Endodermal cell (in vitro differentiated cells): ENCODE measurements around the gene CNTN1. TPM values are rescaled to one million over a fixed set of nuclear protein-coding genes. Genes with fewer than 3 reads are reported as not detected.

Experiments
- DNase-seq: peaks from one replicate; pipeline ENCODE4 v3.0.0-alpha.2; 2017
- H3K27ac ChIP-seq: 2 replicates; pipeline ENCODE4 v1.5.1; 2013; ENCODE audit warnings: mild to moderate bottlenecking, low read depth, low read length, moderate library complexity
- H3K27me3 ChIP-seq: 2 replicates; pipeline ENCODE4 v1.6.1; 2013; ENCODE audit warnings: mild to moderate bottlenecking, low read length, moderate library complexity; ENCODE audit not compliant: insufficient read depth, control insufficient read depth, poor library complexity, severe bottlenecking
- H3K36me3 ChIP-seq: 2 replicates; pipeline ENCODE4 v1.7.0; 2013; ENCODE audit warnings: mild to moderate bottlenecking, low read length, moderate library complexity; ENCODE audit not compliant: control insufficient read depth, insufficient read depth
- H3K4me1 ChIP-seq: one replicate; pipeline ENCODE4 v1.7.0; 2013; ENCODE audit warnings: low read length; ENCODE audit not compliant: control insufficient read depth, insufficient read depth
- H3K4me3 ChIP-seq: 2 replicates; pipeline ENCODE4 v1.5.1; 2013; ENCODE audit warnings: mild to moderate bottlenecking, low read length, moderate library complexity
- H3K9ac ChIP-seq: 2 replicates; pipeline ENCODE4 v1.6.1; 2013; ENCODE audit warnings: mild to moderate bottlenecking, low read length, moderate library complexity; ENCODE audit not compliant: poor library complexity, severe bottlenecking; ENCODE audit errors: extremely low read depth
- H3K9me3 ChIP-seq: 2 replicates; pipeline ENCODE4 v1.6.1; 2013; ENCODE audit warnings: mild to moderate bottlenecking, low read length, moderate library complexity; ENCODE audit not compliant: control insufficient read depth
- H3K27ac Mint-ChIP-seq: 2 replicates; pipeline ENCODE4 v1.8.0; 2020; ENCODE audit warnings: mixed read lengths
- H3K27me3 Mint-ChIP-seq: 2 replicates; pipeline ENCODE4 v1.8.0; 2021; ENCODE audit warnings: mild to moderate bottlenecking, mixed read lengths; ENCODE audit not compliant: insufficient read depth
- H3K36me3 Mint-ChIP-seq: 2 replicates; pipeline ENCODE4 v1.8.0; 2020; ENCODE audit warnings: low read depth, mixed read lengths
- H3K4me1 Mint-ChIP-seq: 2 replicates; pipeline ENCODE4 v1.8.0; 2020; ENCODE audit warnings: mixed read lengths
- H3K4me3 Mint-ChIP-seq: 2 replicates; pipeline ENCODE4 v1.8.0; 2020; ENCODE audit warnings: mild to moderate bottlenecking, moderate library complexity, mixed read lengths
- H3K9me3 Mint-ChIP-seq: 2 replicates; pipeline ENCODE4 v1.8.0; 2020; ENCODE audit warnings: mild to moderate bottlenecking, mixed read lengths
- CTCF ChIP-seq: fragments of 200-600 bp; sonication (generic); conservative IDR thresholded peaks from 2 replicates; pipeline ENCODE4 v1.5.0; 2021; ENCODE audit warnings: antibody characterized with exemption, mild to moderate bottlenecking
- WGBS, 2 experiments: methylation state at CpG; one replicate each; pipeline versions ENCODE4 v1.1.5 to v1.1.7; 2013; ENCODE audit warnings: missing lambda C conversion rate in 2 of 2, mixed read lengths in 1 of 2; ENCODE audit not compliant: insufficient coverage in 1 of 2, insufficient read length in 1 of 2; 5-methylcytosine and 5-hydroxymethylcytosine counted together
- total RNA-seq, 2 donors: library from RNA; stranded (reverse); fragmentation: NEBNext Ultra II Directional in 1 of 2; extraction: Animal tissue kit (Norgen Biotek cat#: 25700) in 1 of 2; gene quantifications; 2 replicates in 1 of 2; 3 replicates in 1 of 2; pipeline ENCODE4 v1.2.1, GENCODE V29; 2021

CNTN1 gene
- total RNA-seq, 2 donors from 2014 or later = 8.4 to 8.6 TPM

- H3K27ac ChIP-seq = no peak overlapping the region
- no peaks in the 10 kb centered on the region for H3K36me3 ChIP-seq
- no peak overlapping the region for H3K9ac ChIP-seq
- no peaks in the 10 kb centered on the region for H3K27me3 ChIP-seq
- no peaks in the 10 kb centered on the region for H3K4me1 ChIP-seq
- TF ChIP-seq CTCF = no peak
- H3K4me3 ChIP-seq = no peak overlapping the region
- no peak overlapping the region for H3K4me3 Mint-ChIP-seq
- H3K4me1 Mint-ChIP-seq = peaks cover 10% of the 10 kb centered on the region
- no peaks in the 10 kb centered on the region for H3K36me3 Mint-ChIP-seq
- peaks cover 45% of the 10 kb centered on the region for H3K9me3 ChIP-seq
- H3K27ac Mint-ChIP-seq = no peak overlapping the region
- H3K9me3 Mint-ChIP-seq = peaks cover 19% of the 10 kb centered on the region
- no peaks in the 10 kb centered on the region for H3K27me3 Mint-ChIP-seq
- DNase-seq = no peak
Observed at GRCh38 chr12:40646911-40647310, 45.3 kb upstream of the CNTN1 start.

- H3K4me1 Mint-ChIP-seq = peaks cover 10% of the 10 kb centered on the region
- no peak overlapping the region for H3K4me3 Mint-ChIP-seq
- no peak for DNase-seq
- H3K27ac ChIP-seq = no peak overlapping the region
- H3K4me3 ChIP-seq = no peak overlapping the region
- no peaks in the 10 kb centered on the region for H3K27me3 Mint-ChIP-seq
- H3K36me3 Mint-ChIP-seq = no peaks in the 10 kb centered on the region
- H3K36me3 ChIP-seq = no peaks in the 10 kb centered on the region
- TF ChIP-seq CTCF = no peak
- no peak overlapping the region for H3K27ac Mint-ChIP-seq
- H3K9me3 ChIP-seq = peaks cover 41% of the 10 kb centered on the region
- no peaks in the 10 kb centered on the region for H3K27me3 ChIP-seq
- 83 to 90% methylated on average over 2 of the region's 2 CpGs for WGBS, 2 experiments
- peaks cover 11% of the 10 kb centered on the region for H3K9me3 Mint-ChIP-seq
- no peak overlapping the region for H3K9ac ChIP-seq
- no peaks in the 10 kb centered on the region for H3K4me1 ChIP-seq
Observed at GRCh38 chr12:40647651-40648050, 44.6 kb upstream of the CNTN1 start.

- no peak for TF ChIP-seq CTCF
- Histone ChIP-seq H3K27me3 (no peaks in the 10 kb centered on the region), H3K4me3 (no peak overlapping the region), H3K4me1 (no peaks in the 10 kb centered on the region), H3K9ac (no peak overlapping the region), H3K27ac (no peak overlapping the region), H3K9me3 (peaks cover 32% of the 10 kb centered on the region), H3K36me3 (no peaks in the 10 kb centered on the region)
- Mint-ChIP-seq H3K4me1 (peaks cover 10% of the 10 kb centered on the region), H3K9me3 (peaks cover 4% of the 10 kb centered on the region), H3K27me3 (no peaks in the 10 kb centered on the region), H3K27ac (no peak overlapping the region), H3K4me3 (no peak overlapping the region), H3K36me3 (no peaks in the 10 kb centered on the region)
- 78 to 80% methylated on average over 1 of the region's 1 CpG for WGBS, 2 experiments
- no peak for DNase-seq
Observed at GRCh38 chr12:40648519-40648918, 43.7 kb upstream of the CNTN1 start.
